GM04503 (cell line): ENCODE measurements around the gene ECI2.
"Not testable (repeated sequence)": the region's sequence is repeated elsewhere in the genome, so short reads cannot be mapped to it uniquely, and the experiment has no call there.

ENCODE experiments used
- DNase-seq: peaks from one replicate; pipeline ENCODE4 v3.0.0-alpha.2; 2012; ENCODE audit warnings: low read depth

Gene ECI2

DNA sequence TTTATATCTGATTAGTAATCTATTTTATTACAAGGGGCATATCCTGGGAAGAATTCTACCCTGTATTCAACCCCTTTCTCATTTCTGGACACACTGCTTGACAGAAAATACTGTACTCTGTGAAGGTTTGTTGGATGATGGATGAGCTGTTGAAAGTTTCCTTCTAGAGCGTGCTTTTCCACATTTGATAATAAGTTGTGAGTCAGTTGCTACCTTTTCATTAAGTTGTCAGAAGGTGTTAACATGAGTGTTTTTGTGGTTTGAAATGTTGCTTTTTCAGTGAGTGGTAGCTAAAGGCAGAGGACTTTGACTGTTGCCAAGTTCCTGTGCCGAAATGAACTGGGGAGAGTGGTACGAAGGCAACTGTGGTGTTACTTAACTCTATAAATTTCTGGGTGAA is 3.9 kb upstream of the ECI2 start:
- no peak for DNase-seq

DNA sequence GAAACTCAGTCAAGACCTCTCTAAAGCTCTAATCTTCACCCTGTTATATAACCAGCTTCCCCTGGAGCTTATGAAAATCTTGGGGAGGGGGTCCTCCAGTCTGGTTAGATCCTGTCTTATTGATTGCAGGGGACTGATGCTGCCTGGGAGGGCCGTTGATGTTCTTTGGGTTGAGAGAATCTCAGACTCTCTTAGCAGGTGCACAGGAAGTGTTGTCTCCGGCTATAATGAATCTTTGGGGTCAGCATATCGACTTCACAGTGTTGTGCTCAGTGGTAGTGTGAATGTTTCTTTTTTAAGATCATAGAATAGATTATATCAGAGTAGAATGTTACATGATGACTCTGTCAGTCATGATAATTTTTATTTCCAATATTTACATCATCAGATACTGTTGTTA is 2.8 kb upstream of the ECI2 start:
- DNase-seq = no peak

DNA sequence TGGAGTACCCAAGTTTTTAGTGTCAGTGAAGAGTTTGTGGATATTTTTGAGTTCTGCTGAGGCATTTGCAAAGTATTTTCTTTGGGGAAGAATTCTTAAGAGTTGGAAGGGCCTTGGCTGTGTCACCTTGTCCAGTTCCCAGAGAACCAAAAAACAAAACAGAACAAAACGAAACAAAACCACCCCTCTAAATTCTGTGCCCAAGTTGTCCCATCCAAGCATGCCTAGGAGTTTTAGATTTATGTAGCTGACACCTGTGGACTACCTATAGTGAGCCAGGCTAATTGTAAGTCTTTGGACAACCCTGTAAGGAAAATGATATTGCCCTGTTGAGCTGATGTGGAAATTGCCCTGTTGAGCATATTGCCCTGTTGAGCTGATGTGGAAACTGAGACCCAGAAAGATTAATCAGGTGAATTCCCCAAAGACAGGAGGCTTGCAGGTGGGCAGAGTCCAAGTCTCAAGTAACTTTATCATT is 1.0 kb upstream of the ECI2 start:
- DNase-seq = no peak

DNA sequence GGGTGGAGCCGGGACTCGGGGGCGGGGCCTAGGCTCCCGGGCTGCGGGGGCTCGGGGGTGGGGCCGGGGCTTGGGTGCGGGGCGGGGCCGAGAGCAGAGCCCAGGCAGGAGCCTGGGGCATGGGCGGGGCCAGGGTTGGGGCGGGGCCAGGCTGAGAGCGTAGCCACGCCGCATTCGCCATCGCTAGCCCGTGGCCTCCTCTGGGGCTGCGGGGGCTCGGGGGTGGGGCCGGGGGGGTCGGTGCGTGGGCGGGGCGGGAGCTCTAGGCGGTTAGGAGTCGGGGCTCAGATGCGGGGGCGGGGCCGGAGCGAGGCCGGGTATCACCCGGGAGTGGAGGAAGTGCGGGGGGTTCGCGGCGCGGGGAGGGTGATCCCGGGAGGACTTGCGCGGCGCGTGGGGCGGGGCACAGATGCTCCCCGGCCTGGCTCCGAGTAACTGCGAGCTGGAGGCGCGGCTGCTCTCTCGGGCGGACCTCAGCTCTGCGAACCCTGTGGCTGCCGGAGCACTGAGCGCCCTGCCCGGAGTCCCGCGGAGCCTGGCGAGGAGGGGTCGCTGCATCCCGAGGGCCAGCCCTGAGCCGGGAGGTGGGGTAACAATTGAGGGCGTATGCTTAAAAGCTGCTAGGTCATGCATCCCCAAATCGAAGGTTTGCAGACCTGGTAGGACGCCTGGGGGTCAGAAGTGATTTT is 434 bp upstream of the ECI2 start:
- DNase-seq = peak; percentile 60

DNA sequence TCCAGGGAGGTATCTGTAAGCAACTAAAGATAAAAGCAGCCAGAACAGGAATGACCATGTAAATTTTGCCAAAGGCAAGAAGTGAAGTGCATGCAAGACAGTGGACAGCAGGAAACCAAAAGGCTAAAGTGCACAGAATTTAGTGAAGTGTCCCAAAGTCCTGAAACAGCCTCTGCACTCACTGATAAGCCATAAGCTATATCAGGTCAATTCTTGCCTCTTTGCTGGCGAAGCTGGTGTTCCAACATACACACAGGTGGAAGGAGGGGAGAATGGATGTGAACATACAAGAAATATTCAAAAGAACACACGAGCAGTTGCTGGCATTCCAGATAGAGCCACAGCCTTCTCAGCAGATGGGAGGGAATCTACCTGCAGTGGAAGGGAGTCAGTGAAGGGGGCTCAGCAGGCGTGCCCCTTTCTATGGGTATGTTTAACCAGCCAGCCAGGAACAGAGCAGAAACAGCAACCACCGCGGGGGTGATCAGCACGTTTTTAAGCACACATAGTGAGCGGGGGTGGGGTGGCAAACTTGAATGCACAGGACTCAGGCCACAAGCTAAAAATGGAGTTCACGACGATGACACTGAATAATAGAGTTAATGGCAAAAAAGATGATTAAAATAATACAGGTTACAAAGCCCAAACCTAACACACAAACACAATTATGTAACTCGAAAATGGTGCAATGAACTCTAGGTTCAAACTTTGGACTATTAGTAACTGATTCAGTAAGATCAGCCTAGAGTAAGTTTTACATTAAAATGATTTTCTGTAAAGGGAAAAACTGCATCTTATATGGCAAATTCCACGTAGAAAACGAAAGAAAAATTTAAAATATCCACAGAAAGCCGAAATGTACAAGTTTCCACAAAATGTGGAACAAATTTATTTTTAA is 1.2 kb downstream of the ECI2 start:
- DNase-seq = no peak

DNA sequence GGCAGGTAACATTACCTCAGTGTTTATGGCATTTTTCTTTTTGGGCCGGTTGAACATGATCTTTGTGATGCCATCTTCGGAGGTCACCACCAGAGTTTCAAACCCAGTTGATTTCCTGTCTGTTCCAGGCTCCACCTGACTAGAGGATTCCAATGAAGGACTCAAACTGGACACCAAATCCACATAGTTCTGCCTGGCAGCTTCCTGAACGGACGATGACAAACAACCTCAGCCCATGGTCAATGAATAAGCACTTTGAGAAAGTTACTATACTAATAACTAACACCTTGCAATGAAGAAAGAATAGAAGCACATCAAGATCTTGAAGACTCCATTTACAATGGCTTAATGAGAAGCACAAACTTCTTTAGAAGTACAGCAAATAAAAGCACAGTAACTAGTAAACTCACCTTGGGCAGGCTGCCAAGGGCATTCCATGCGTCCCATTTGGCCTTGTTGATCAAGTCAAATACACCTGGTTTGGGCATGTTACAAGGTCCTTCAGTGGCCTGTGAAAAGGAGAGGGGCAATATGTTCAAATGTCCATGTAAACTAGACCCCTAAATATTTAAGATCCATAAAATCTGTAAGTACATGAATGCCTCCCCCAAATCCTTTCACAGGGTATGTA is 4.9 kb downstream of the ECI2 start:
- no peak for DNase-seq

DNA sequence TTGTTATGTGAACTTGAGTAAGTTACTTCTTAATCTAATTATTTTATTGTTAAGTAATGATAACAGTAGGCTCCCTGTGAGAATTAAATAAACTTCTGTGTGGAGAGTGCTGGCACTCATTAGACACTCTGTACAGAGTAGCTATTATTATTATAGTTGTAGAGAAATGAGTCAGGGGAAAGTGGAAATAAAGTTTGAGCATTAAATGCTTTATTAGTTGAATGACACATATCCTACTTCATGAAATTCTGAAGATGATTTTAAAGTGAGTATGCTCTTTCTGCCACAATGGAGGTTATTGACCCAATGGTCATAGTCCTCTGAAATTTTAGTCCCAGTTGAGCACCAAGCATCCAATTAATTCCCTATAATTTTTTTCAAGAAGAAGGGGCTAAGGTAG is 5.9 kb downstream of the ECI2 start:
- DNase-seq = no peak

DNA sequence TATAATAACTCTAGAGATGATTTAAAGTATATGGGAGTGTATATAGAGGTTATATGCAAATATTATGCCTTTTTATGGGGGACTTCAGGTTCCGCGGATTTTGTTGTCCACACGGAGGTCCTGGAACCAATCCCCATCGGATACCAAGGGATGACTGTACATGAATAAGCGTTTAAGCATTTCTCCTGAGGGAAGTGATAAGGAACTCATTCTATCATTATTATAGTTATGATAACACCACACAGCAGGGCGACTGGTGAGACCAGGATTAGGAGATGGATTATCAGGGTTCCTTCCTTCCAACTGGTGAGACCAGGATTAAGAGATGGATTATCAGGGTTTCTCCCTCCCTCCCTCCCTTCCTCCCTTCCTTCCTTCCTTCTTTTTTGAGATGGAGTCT is 6.6 kb downstream of the ECI2 start:
- DNase-seq = no peak

DNA sequence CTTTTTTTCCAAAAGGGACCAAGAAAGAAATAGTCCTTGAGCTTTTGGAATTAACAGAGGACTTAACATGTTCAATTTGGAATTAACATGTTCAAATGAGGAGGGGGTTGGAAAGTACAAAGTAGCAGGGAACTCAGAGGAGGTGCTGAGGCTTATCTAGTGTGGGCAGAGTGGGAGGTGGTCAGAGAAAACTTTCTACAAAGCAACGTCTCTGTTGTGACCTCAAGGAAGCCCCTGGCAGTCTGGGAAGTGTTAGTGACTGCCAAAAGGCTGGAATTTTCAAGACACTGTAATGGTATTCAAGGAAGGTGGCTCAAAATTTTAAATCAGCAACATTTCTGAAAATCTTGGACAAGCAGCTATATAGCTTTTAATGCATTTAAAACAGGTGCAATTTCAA is 7.3 kb downstream of the ECI2 start:
- no peak for DNase-seq

DNA sequence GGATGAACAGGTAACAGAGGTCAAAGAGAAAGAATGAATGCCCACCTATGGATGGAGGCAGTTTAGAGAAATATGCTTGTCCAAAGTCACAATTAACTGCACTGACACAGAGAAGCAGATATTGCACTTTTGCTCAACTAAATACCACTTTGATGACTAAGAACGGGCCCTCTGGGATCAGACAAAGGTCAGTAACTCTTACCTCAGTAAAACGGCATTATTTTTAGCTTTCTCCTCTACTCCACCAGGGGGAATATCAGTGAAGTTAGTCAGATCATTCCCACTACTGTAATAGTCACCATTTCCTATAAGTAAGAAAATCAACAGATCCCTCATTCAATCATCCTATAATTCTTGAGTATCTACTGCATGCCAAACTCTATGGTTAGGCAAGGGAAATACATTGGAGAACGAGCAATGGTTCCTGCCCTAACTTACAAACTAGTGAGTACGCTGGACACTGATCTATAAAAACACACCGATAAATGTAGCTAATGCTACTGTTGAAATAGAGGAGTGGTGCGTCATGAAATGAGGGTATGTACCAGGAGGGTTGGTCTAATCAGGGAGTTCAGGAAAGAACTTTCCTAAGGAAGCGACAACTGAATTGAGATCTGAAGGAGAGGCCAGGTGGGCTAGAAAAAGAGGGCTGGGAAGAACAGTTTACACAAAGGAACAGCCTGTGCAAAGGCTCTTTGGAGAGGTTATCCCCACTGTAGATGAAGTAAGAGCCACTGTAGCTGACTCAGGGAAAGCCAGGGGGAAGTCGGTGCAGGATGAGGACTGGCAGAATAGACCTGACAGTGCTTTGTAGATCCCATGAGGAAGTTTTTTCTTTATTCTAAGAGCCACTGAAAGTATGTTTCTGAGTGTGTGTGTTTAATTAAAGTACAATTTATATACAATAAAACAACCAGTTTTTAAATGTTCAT is 9.2 kb downstream of the ECI2 start:
- DNase-seq = peak; percentile 77

DNA sequence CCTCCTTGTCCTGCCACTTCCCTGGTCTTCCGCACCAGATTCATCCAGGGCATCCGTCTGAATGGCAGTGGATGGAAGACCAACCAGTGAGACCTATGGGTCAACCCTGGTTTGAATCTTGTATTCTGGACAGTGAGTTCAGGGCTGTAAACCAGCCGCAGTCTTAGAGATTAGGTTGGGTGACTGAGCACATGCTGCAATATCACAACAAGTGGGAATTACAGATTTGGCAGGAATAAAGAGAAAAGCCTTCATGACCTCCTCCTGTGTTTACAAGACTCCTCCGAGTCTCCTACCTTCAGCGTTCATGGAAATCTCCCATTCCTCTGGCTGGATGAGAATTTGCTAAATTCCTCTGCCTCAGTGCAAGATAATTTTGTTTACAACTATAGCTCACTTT is 9.9 kb downstream of the ECI2 start:
- DNase-seq = no peak

DNA sequence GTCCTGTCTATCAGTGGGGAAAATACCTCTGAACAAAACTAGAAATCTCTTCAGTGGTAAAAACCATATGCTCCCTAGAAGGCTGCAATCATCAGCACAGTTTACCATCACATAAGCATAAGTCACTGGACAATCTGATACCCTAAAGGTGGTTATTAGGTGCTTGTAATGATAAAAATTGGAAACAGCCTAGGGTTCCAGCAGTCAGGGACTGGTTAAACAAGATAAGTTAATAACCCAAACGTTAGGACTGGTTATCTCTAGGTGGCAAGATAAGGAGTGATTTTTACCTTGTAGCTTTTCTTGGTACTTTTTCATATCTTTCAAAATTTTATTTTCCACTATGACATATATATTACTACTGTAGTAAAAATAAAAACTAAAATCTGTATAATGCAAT is 11.0 kb downstream of the ECI2 start:
- no peak for DNase-seq

DNA sequence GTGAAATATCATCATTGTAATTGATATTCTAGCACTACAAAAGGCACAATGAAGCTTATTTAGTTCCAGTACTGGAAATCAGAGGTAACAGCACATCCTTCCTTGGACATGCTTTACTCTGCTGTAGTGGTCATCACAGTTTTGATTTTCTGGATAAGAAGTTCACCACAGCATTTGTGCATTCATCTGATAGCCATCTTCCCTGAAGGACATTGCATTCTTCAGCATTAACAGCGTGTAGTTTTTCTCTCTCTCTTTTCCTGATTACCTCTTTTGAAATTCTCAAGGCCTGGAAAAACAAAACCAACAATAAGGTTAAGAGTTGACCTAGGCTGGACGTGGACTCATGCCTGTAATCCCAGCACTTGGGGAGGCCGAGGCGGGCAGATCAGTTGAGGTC is 19.6 kb downstream of the ECI2 start:
- no peak for DNase-seq

DNA sequence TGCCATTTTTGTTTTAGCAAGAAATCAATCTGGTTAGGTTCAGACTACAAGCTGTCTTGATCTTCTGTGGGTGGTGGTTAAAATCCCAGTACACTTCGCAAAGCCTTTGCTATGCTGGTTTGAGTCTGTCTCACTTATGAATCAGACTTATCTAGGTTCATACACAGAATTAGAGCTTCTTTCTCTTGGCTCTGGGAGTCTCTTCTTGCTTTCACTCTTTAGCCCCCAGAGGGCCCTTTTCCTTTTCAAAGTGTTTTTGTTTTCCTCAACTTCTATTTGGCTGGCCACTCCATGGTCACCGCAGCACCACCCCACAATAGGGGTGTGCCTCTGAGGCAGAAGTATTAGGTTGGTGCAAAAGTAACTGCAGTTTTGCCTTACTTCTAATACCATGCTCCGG is 21.3 kb downstream of the ECI2 start:
- no peak for DNase-seq

DNA sequence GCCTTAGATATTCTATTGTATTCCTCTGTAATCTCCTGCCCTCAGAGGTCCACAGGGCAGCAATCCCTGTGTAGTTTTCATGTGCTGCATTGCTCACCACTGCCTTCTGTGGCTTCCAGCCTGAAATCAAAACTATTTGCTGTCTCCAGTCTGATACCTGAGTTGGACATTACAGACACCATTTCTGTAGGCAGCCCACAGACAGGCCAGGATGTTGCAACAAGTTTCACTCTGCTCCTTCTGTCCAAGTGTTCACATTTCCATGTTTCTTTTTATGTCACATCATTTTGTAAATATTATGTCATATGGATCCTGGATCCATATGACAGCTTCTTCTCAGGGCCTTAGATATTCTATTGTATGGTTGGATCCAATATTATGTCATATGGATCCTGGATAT is 21.7 kb downstream of the ECI2 start:
- no peak for DNase-seq

DNA sequence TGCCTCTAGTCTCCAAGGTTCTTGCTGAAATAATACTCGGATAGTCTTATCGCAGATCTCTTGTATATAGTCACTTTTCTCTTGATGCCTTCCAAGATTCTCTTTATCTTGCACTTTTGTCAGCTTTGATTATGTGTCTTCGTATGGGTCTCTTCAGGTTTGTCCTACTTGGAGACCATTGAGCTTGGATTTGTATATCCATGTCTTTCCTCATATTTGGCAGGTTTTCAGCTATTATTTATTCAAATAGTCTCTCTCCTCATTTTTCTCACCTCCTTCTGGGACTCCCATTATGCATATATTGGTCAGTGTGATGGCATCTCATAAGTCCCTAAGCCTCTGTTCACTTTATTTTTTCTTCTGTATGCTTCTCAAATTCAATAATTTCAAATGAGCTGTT is 23.0 kb downstream of the ECI2 start:
- DNase-seq = no peak

DNA sequence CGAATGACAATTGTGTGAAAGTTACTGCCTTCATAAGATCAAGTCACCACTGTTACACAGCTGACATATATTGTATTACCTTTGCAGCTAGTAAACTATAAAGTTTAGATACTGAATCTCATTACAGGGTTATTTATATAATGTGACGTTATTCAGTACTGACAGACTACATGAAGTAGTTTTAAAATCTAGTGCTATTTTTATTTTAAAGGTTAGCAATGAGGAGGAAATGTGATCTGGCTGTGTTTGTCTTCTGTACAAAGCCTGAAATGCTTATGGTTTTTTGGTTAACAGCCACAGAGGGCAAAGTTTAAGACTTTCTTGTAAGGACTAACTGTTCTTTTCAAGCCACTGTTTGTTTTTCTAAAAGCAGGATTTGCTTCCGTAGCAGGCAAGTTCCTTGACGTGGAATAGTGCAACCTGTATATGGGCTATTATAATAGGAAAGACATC is 26.0 kb downstream of the ECI2 start:
- not testable (repeated sequence) for DNase-seq

DNA sequence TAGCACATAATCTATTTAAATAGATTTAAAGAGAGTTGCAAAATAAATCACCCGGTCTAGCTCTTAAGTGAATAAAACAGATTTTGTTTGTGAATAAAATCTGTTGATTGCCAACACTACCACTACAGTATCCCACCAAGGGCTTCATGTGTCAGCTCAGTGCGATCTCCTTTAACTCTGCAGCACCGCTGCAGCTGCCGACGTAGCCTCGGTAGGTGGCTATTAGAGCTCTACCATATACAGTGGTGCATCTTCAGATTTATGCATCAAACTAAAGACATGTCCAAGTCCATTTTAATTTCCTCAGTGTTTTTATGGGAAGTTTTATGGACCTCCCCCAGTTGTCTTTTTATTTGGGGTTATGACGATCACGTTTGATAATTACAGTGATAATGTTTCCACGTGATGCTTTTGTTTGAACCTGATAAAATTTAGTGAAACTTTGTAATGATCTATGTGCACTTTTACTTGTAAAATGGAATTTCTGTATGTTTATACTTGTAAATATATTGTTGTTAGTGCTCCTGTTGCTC is 26.7 kb downstream of the ECI2 start:
- no peak for DNase-seq

DNA sequence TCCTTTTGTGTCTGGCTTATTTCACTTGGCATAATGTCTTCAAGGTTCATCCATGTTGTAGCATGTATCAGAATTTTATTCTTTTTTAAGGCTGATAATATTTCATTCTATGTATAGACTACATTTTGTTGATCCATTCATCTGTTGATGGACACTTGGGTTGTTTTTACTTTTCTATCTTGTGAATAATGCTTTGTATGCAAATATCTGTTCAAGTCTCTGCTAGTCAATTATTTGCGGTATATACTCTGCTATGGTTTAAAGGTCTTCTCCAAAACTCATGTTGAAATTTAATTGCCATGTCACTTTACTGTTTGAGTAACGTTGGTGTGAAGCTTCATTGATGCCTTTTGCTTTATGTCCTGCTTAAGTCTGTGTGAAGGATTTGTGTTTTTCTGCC is 27.5 kb downstream of the ECI2 start:
- DNase-seq = no peak

DNA sequence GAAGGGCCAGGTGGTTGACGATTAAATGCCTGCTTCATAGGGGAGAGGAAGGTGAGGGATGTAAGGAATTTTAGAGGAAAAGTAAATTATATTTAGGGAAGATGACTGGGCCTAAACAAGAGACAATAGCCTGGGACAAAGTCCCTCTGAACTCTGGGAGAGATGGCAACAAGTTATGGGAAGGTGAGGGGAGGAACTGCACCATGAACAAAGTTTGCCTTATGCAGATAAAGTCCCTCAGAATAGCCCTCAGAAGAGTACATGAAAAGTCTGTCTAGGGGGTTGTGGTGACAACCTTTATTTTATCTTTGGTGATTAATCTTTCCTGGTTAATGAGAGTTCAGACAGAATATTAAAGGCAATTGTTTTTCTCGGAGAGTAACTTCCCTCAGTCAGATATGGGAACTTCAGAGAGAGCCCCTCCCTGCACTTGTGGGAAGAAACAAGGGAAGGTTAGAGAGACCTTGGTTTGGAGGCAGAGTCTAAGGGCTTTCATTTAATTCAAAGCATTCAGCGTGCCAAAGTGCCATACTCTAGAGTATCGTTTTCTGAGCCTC is 29.3 kb downstream of the ECI2 start:
- DNase-seq = no peak

DNA sequence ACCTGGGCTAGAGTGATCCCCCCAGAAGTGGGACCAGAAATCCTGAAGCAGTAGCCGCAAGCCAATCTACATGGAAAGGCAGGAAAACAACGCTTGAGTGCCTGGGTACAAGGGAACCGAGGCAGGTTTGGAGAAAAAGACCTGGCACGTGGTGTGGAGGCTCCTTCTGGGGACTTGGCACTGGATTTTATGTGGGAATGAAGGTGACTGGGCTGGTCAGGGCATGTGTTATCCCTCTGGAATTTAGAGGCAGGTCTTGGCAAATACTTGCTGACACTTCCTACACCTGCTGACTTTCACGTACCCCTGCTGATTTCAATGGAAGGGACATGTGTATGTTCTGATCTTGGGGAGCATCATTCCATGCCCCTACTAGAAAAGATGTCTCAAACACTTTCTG is 31.4 kb downstream of the ECI2 start:
- DNase-seq = no peak
